HEK293T (cell line): ENCODE results near the gene PTCHD1.
A peak's percentile ranks its signal among the peaks of the same experiment; 100 is the strongest.

ENCODE experiments used
- CTCF ChIA-PET: fragments of 350-600 bp; formaldehyde crosslinking; extraction: SDS; loops from one replicate; lab custom pipeline; 2021; ENCODE audit warnings: antibody characterized with exemption, inconsistent platforms; lab: Yijun Ruan, JAX
- POLR2A ChIA-PET: fragments of 350-600 bp; formaldehyde crosslinking; extraction: SDS; loops from one replicate; lab custom pipeline; 2020; ENCODE audit warnings: antibody characterized with exemption, inconsistent platforms; lab: Yijun Ruan, JAX
- DNase-seq: peaks from one replicate; pipeline ENCODE4 v3.0.0; 2012; ENCODE audit warnings: mixed read lengths; ENCODE audit errors: extremely low spot score
- ARNT ChIP-seq: fragments of 450-650 bp; IDR thresholded peaks from 2 replicates; pipeline ENCODE4 v1.6.1; 2017; ENCODE audit warnings: mild to moderate bottlenecking
- BHLHE40 ChIP-seq: fragments of 450-650 bp; IDR thresholded peaks from 2 replicates; pipeline ENCODE4 v1.6.1; 2016; ENCODE audit warnings: mild to moderate bottlenecking, moderate library complexity, borderline replicate concordance
- CTBP1 ChIP-seq: fragments of 450-650 bp; IDR thresholded peaks from 2 replicates; pipeline ENCODE4 v1.6.1; 2016; ENCODE audit warnings: borderline replicate concordance
- ELF4 ChIP-seq: fragments of 450-650 bp; IDR thresholded peaks from 2 replicates; pipeline ENCODE4 v1.6.1; 2017; ENCODE audit warnings: antibody characterized with exemption
- FOXA1 ChIP-seq: fragments of 450-650 bp; IDR thresholded peaks from 2 replicates; pipeline ENCODE4 v1.6.1; 2016; ENCODE audit warnings: mild to moderate bottlenecking
- FOXK2 ChIP-seq: fragments of 450-650 bp; IDR thresholded peaks from 2 replicates; pipeline ENCODE4 v1.6.1; 2016; ENCODE audit warnings: mild to moderate bottlenecking
- FOXM1 ChIP-seq: fragments of 450-650 bp; IDR thresholded peaks from 2 replicates; pipeline ENCODE4 v1.6.1; 2017; ENCODE audit warnings: mild to moderate bottlenecking, borderline replicate concordance
- HDGF ChIP-seq: fragments of 450-650 bp; IDR thresholded peaks from 2 replicates; pipeline ENCODE4 v1.6.1; 2017; ENCODE audit warnings: antibody characterized with exemption, borderline replicate concordance
- L3MBTL2 ChIP-seq: fragments of 450-650 bp; conservative IDR thresholded peaks from 2 replicates; pipeline ENCODE4 v1.6.1; 2016; ENCODE audit warnings: mild to moderate bottlenecking
- LEF1 ChIP-seq: fragments of 450-650 bp; IDR thresholded peaks from 2 replicates; pipeline ENCODE4 v1.6.1; 2017; ENCODE audit warnings: mild to moderate bottlenecking, borderline replicate concordance
- NFRKB ChIP-seq: fragments of 450-650 bp; IDR thresholded peaks from 2 replicates; pipeline ENCODE4 v1.6.1; 2016; ENCODE audit warnings: mild to moderate bottlenecking, moderate library complexity
- SP1 ChIP-seq: fragments of 450-650 bp; IDR thresholded peaks from 2 replicates; pipeline ENCODE4 v1.6.1; 2017
- SUZ12 ChIP-seq: fragments of 450-650 bp; IDR thresholded peaks from 2 replicates; pipeline ENCODE4 v1.6.1; 2016; ENCODE audit warnings: mild to moderate bottlenecking
- TARDBP ChIP-seq: fragments of 450-650 bp; IDR thresholded peaks from 2 replicates; pipeline ENCODE4 v1.6.1; 2016
- ZNF384 ChIP-seq: fragments of 450-650 bp; IDR thresholded peaks from 2 replicates; pipeline ENCODE4 v1.6.1; 2016
- TF ChIP-seq, protein P1 (sequence below): fragments of 450-650 bp; IDR thresholded peaks from 2 replicates; pipeline ENCODE4 v1.6.1; 2016

PTCHD1 gene

DNA sequence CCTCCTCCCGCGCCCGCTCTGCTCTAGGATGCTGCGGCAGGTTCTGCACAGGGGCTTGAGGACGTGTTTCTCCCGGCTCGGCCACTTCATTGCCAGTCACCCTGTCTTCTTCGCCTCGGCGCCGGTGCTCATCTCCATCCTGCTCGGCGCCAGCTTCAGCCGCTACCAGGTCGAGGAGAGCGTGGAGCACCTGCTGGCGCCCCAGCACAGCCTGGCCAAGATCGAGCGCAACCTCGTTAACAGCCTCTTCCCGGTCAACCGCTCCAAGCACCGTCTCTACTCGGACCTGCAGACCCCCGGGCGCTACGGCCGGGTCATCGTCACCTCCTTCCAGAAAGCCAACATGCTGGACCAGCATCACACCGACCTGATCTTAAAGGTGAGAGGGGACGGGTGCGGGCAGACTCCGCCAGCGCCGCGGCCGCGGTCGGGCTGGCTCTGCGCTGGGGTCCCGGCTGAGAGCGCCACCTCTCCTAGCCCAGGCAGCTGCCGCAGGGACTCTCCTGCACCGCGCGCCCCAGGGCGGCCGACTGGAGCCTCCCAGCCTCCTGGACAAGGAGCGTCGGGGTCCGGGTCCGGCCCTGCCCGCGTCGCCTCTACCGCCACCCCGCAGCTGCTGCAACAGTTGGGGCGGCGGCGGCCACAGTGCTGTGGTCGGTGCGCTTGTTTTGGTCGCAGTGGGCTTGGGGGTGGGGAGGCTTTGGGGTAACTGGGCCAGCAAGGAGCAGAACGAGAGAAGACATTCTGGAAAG, at the start of gene PTCHD1:
PTCHD1 (plus strand) TSS at position 2 of the 752 bp plus-strand sequence; CDS start at position 29, 27 bp downstream.
- DNase-seq, result peak; percentile 8
- ChIA-PET POLR2A (no interaction called here), CTCF (no interaction called here)
- no peak for TF ChIP-seq FOXM1
- no peak for TF ChIP-seq ARNT
- TF ChIP-seq ZNF384, result no peak
- no peak for TF ChIP-seq CTBP1
- TF ChIP-seq SUZ12, result no peak
- no peak for TF ChIP-seq FOXK2
- TF ChIP-seq FOXA1, result no peak
- TF ChIP-seq BHLHE40, result no peak
- TF ChIP-seq, protein P1, sequence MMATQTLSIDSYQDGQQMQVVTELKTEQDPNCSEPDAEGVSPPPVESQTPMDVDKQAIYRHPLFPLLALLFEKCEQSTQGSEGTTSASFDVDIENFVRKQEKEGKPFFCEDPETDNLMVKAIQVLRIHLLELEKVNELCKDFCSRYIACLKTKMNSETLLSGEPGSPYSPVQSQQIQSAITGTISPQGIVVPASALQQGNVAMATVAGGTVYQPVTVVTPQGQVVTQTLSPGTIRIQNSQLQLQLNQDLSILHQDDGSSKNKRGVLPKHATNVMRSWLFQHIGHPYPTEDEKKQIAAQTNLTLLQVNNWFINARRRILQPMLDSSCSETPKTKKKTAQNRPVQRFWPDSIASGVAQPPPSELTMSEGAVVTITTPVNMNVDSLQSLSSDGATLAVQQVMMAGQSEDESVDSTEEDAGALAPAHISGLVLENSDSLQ, result no peak
- no peak for TF ChIP-seq L3MBTL2
- TF ChIP-seq LEF1, result no peak
- TF ChIP-seq HDGF, result no peak
- TF ChIP-seq NFRKB, result no peak
- no peak for TF ChIP-seq SP1
- no peak for TF ChIP-seq ELF4
- no peak for TF ChIP-seq TARDBP

- DNase-seq, result no peak
- TF ChIP-seq SP1, result no peak
- no peak for TF ChIP-seq TARDBP
- TF ChIP-seq LEF1, result no peak
- TF ChIP-seq, protein P1, result no peak
- TF ChIP-seq ZNF384, result no peak
- no peak for TF ChIP-seq CTBP1
- TF ChIP-seq SUZ12, result no peak
- ChIA-PET CTCF (no interaction called here), POLR2A (no interaction called here)
Measured at GRCh38 chrX:23286731-23287130, 47.9 kb upstream of the PTCHD1 start.

DNA sequence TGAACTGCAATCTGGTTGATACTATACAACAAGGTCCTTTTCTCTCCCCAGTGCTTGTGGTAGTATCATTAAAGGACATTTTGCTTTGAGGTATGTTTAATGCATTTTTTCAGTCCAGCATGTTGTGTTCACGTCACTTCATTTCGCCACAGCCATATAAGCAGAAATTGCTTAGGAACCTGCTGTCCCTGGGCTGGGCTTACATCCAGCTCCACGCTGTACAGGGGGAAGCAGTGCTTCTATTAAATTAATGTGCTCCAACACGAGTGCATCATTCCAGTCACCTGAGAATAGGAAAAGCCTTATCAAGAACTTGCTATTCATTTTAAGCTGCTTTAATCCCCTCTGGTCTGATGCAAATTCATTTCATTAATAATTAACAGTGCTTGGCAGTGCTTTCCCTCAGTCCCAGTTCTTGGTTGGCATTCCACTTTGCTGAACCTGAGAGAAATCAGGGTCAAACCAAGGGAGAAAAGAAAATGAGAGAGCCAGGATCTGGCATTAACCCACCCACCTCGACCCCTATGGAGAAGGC, 47.4 kb upstream of the PTCHD1 start:
- CTCF ChIA-PET, result no interaction called here
- TF ChIP-seq SP1, result no peak
- TF ChIP-seq ZNF384, result no peak
- TF ChIP-seq BHLHE40, result no peak
- no peak for TF ChIP-seq FOXK2
- no peak for TF ChIP-seq HDGF
- TF ChIP-seq SUZ12, result no peak
- no peak for TF ChIP-seq NFRKB
- TF ChIP-seq LEF1, result no peak
- no peak for TF ChIP-seq ELF4
- TF ChIP-seq CTBP1, result no peak
- no peak for TF ChIP-seq ARNT
- no peak for TF ChIP-seq FOXM1
- no peak for TF ChIP-seq TARDBP
- TF ChIP-seq, protein P1, result no peak
- TF ChIP-seq FOXA1, result no peak
- TF ChIP-seq L3MBTL2, result no peak
- no peak for DNase-seq
- POLR2A ChIA-PET, result no interaction called here

DNA sequence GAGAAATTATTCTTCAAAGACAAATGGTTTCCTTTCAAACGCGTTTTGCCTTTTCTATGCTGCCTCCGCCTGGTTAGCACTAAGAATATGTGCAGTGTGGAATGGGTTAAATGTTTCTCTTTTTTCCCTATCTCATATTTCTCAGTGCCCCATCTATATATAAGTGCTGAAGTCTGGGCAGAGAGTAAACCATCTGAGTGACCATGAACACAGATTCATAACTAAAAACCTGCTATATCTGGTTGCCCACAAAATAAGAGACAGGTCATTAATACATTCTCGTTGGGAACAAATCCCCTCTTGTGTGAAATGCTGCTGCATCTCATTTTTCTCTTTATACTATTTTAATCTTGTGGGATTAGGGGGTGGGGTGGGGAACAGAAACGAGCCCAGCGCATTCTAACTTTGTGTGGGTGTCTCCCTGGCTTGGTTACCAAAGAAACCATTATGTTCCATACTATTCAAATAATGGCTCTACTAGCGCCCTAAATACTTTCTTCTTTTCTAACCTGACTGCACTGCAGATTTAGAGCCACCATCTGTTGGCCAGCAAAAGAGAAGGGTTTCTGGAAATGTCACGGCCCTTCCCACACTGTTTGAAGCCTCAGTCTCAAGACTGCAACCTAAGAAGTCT, 42.2 kb upstream of the PTCHD1 start:
- no peak for TF ChIP-seq SUZ12
- no peak for TF ChIP-seq HDGF
- TF ChIP-seq FOXK2, result no peak
- no peak for TF ChIP-seq CTBP1
- TF ChIP-seq TARDBP, result no peak
- TF ChIP-seq L3MBTL2, result no peak
- no peak for TF ChIP-seq ELF4
- no peak for DNase-seq
- POLR2A ChIA-PET, result no interaction called here
- CTCF ChIA-PET, result no interaction called here

- no peak for DNase-seq
- TF ChIP-seq SUZ12, result no peak
- TF ChIP-seq ELF4, result no peak
- no peak for TF ChIP-seq LEF1
- no peak for TF ChIP-seq BHLHE40
- TF ChIP-seq ZNF384, result no peak
- no peak for TF ChIP-seq FOXM1
- TF ChIP-seq NFRKB, result no peak
- no peak for TF ChIP-seq TARDBP
- no peak for TF ChIP-seq FOXK2
- TF ChIP-seq HDGF, result no peak
- no peak for TF ChIP-seq L3MBTL2
- no peak for TF ChIP-seq CTBP1
- TF ChIP-seq FOXA1, result no peak
- TF ChIP-seq, protein P1, result no peak
- ChIA-PET POLR2A (no interaction called here), CTCF (no interaction called here)
Measured at GRCh38 chrX:23292988-23293651, 41.5 kb upstream of the PTCHD1 start.
